NCI-H2171 treated with DMSO at 0.1 percent for 48 hours (cell line): ENCODE measurements around the gene CHST12.
"Not testable (repeated sequence)": the region's sequence is repeated elsewhere in the genome, so short reads cannot be mapped to it uniquely, and the experiment has no call there.

Source experiments
- DNase-seq: peaks from one replicate; lab custom pipeline; 2025; lab: John Stamatoyannopoulos, UW

The CHST12 gene

GRCh38 chr7:2460641-2461040, 57.2 kb downstream of the CHST12 start:
- DNase-seq: no peak

GRCh38 chr7:2461268-2462026, 58.0 kb downstream of the CHST12 start:
- DNase-seq: no peak

- no peak for DNase-seq
Observed at GRCh38 chr7:2462731-2463130, 59.3 kb downstream of the CHST12 start.

- no peak for DNase-seq
Observed at GRCh38 chr7:2465928-2466327, 62.5 kb downstream of the CHST12 start.

GRCh38 chr7:2466675-2467074, 63.3 kb downstream of the CHST12 start:
- DNase-seq: no peak

- DNase-seq: no peak
Observed at GRCh38 chr7:2468227-2468626, 64.8 kb downstream of the CHST12 start.

- not testable (repeated sequence) for DNase-seq
Observed at GRCh38 chr7:2469460-2470203, 66.2 kb downstream of the CHST12 start.

GRCh38 chr7:2470204-2471021, 67.0 kb downstream of the CHST12 start:
- no peak for DNase-seq

GRCh38 chr7:2471022-2471329, 67.6 kb downstream of the CHST12 start:
- no peak for DNase-seq

GRCh38 chr7:2471396-2471795, 68.0 kb downstream of the CHST12 start:
- peak; percentile 23 for DNase-seq

- peak; percentile 70 for DNase-seq
Observed at GRCh38 chr7:2472739-2473138, 69.3 kb downstream of the CHST12 start.

GRCh38 chr7:2473496-2474180, 70.2 kb downstream of the CHST12 start:
- no peak for DNase-seq

- no peak for DNase-seq
Observed at GRCh38 chr7:2474224-2474623, 70.8 kb downstream of the CHST12 start.

GRCh38 chr7:2474813-2475677, 71.6 kb downstream of the CHST12 start:
- DNase-seq: no peak

- DNase-seq: no peak
Observed at GRCh38 chr7:2475678-2476015, 72.2 kb downstream of the CHST12 start.

GRCh38 chr7:2476298-2476697, 72.9 kb downstream of the CHST12 start, which contains the start of gene GRIFIN:
TSS of gene GRIFIN (minus strand) at chr7:2476398. CDS start at chr7:2476383, 15 bp downstream.
- DNase-seq: peak; percentile 36

GRCh38 chr7:2476776-2477446, 73.5 kb downstream of the CHST12 start:
- DNase-seq: no peak

GRCh38 chr7:2477447-2478398, 74.3 kb downstream of the CHST12 start:
- DNase-seq: no peak

- DNase-seq: no peak
Observed at GRCh38 chr7:2478399-2478785, 75.0 kb downstream of the CHST12 start.

GRCh38 chr7:2478800-2479199, 75.4 kb downstream of the CHST12 start:
- DNase-seq: no peak
